Inferior parietal cortex (tissue), 1 donor: ENCODE data around the gene MAPRE2.
A peak's percentile ranks its signal among the peaks of the same experiment; 100 is the strongest.

Experiments
- DNase-seq: peaks from one replicate; pipeline ENCODE4 v3.0.0-alpha.2; 2016; ENCODE audit errors: extremely low spot score

Gene MAPRE2

GRCh38 chr18:35179906-35180305 lies 138.7 kb downstream of the MAPRE2 start:
- DNase-seq = no peak

GRCh38 chr18:35180455-35180854 lies 139.2 kb downstream of the MAPRE2 start:
- DNase-seq = no peak

GRCh38 chr18:35182151-35182550 lies 140.9 kb downstream of the MAPRE2 start:
- DNase-seq = no peak

GRCh38 chr18:35183886-35184285 lies 142.7 kb downstream of the MAPRE2 start:
- DNase-seq = no peak

GRCh38 chr18:35185771-35186170 lies 144.6 kb downstream of the MAPRE2 start:
- no peak for DNase-seq

GRCh38 chr18:35186291-35187034 lies 145.2 kb downstream of the MAPRE2 start:
- peak; percentile 40 for DNase-seq

- peak; percentile 81 for DNase-seq
These were observed 148.3 kb downstream of the MAPRE2 start for GRCh38 chr18:35189510-35189909.

GRCh38 chr18:35190948-35191697 lies 149.9 kb downstream of the MAPRE2 start:
- DNase-seq = no peak

- DNase-seq = no peak
These were observed 150.4 kb downstream of the MAPRE2 start for GRCh38 chr18:35191698-35192025.

GRCh38 chr18:35192415-35192814 lies 151.2 kb downstream of the MAPRE2 start:
- DNase-seq = no peak
